ENCODE results near the gene CCDC74A.
A peak's percentile ranks its signal among the peaks of the same experiment; 100 is the strongest.
"Not testable (repeated sequence)": the region's sequence is repeated elsewhere in the genome, so short reads cannot be mapped to it uniquely, and the experiment has no call there.

Gene CCDC74A

GRCh38 chr2:131511291-131511968, 16.3 kb upstream of the CCDC74A start:
- peak; percentile 74 for DNase-seq
- peak; percentile 26 for TF ChIP-seq CTCF (IDR thresholded peaks at IDR 0.05; ENCODE audit: low read depth, low read length)
- not testable (repeated sequence) for H3K4me3 ChIP-seq (ENCODE audit: low read depth, low read length); H3K9me3 ChIP-seq; H3K4me1 ChIP-seq; H3K36me3 ChIP-seq; H3K27me3 ChIP-seq

- H3K4me1 ChIP-seq; H3K36me3 ChIP-seq; H3K27me3 ChIP-seq; H3K4me3 ChIP-seq (ENCODE audit: low read depth, low read length); DNase-seq; H3K9me3 ChIP-seq: not testable (repeated sequence)
These were observed 15.5 kb upstream of the CCDC74A start for GRCh38 chr2:131511969-131512870.

GRCh38 chr2:131514408-131515166, 13.1 kb upstream of the CCDC74A start:
- H3K36me3 ChIP-seq; H3K9me3 ChIP-seq; H3K4me3 ChIP-seq (ENCODE audit: low read depth, low read length); H3K27me3 ChIP-seq; H3K4me1 ChIP-seq; DNase-seq: not testable (repeated sequence)

GRCh38 chr2:131515235-131515634, 12.5 kb upstream of the CCDC74A start:
- peak; percentile 26 for DNase-seq
- not testable (repeated sequence) for H3K9me3 ChIP-seq; H3K4me1 ChIP-seq; H3K27me3 ChIP-seq; H3K36me3 ChIP-seq; H3K4me3 ChIP-seq (ENCODE audit: low read depth, low read length)

- no peak for DNase-seq
- Histone ChIP-seq H3K4me1 (no peaks in the 10 kb centered on the region), H3K36me3 (no peaks in the 10 kb centered on the region), H3K4me3 (ENCODE audit: low read depth, low read length) (no peak overlapping the region), H3K27me3 (no peaks in the 10 kb centered on the region), H3K9me3 (no peaks in the 10 kb centered on the region)
- no peak for TF ChIP-seq CTCF (IDR thresholded peaks at IDR 0.05; ENCODE audit: low read depth, low read length)
These were observed 11.7 kb upstream of the CCDC74A start for GRCh38 chr2:131516011-131516410.

- H3K36me3 ChIP-seq = not testable (repeated sequence)
- TF ChIP-seq CTCF (IDR thresholded peaks at IDR 0.05; ENCODE audit: low read depth, low read length) = peak; percentile 40
These were observed 11.1 kb upstream of the CCDC74A start for GRCh38 chr2:131516621-131517020.

GRCh38 chr2:131517106-131517831, 10.4 kb upstream of the CCDC74A start:
- no peak for TF ChIP-seq CTCF (IDR thresholded peaks at IDR 0.05; ENCODE audit: low read depth, low read length)
- H3K9me3 ChIP-seq = no peaks in the 10 kb centered on the region
- H3K4me1 ChIP-seq = no peaks in the 10 kb centered on the region
- H3K36me3 ChIP-seq = no peaks in the 10 kb centered on the region
- H3K4me3 ChIP-seq (ENCODE audit: low read depth, low read length) = no peak overlapping the region
- no peaks in the 10 kb centered on the region for H3K27me3 ChIP-seq
- DNase-seq = no peak

More at GRCh38 chr2:131516621-131517020, 11.1 kb upstream of the CCDC74A start:
- not testable (repeated sequence) for H3K4me1 ChIP-seq; H3K9me3 ChIP-seq; H3K4me3 ChIP-seq (ENCODE audit: low read depth, low read length); H3K27me3 ChIP-seq
- DNase-seq = peak; percentile 60

GRCh38 chr2:131517856-131518255, 9.8 kb upstream of the CCDC74A start:
- not testable (repeated sequence) for H3K36me3 ChIP-seq; H3K27me3 ChIP-seq; H3K4me1 ChIP-seq; DNase-seq; H3K9me3 ChIP-seq; H3K4me3 ChIP-seq (ENCODE audit: low read depth, low read length)

GRCh38 chr2:131518531-131518930, 9.2 kb upstream of the CCDC74A start:
- H3K27me3 ChIP-seq; DNase-seq; H3K4me3 ChIP-seq (ENCODE audit: low read depth, low read length); H3K4me1 ChIP-seq; H3K9me3 ChIP-seq; H3K36me3 ChIP-seq: not testable (repeated sequence)
